Neutrophil (primary cell): ENCODE results near the gene RABGAP1L.
"Not testable (repeated sequence)": the region's sequence is repeated elsewhere in the genome, so short reads cannot be mapped to it uniquely, and the experiment has no call there.

Experiments
- H3K27ac ChIP-seq: fragments of 200-600 bp; sonication (generic); 2 replicates; pipeline ENCODE4 v1.5.1; 2016; ENCODE audit warnings: mild to moderate bottlenecking, moderate library complexity
- H3K27me3 ChIP-seq: fragments of 200-600 bp; sonication (generic); 2 replicates; pipeline ENCODE4 v1.6.0; 2016; ENCODE audit warnings: mild to moderate bottlenecking
- H3K36me3 ChIP-seq: fragments of 200-600 bp; sonication (generic); 2 replicates; pipeline ENCODE4 v1.5.1; 2017
- H3K4me1 ChIP-seq, 2 experiments: fragments of 200-600 bp in 1 of 2; sonication (generic) in 1 of 2; 1 replicate in 1 of 2; 2 replicates in 1 of 2; pipeline versions ENCODE4 v1.5.1 to v1.6.1; 2013 to 2016; ENCODE audit warnings: low read depth in 1 of 2, low read length in 1 of 2, mild to moderate bottlenecking in 1 of 2, moderate library complexity in 1 of 2; ENCODE audit not compliant: control insufficient read depth in 1 of 2, insufficient read depth in 1 of 2
- H3K4me3 ChIP-seq, 2 experiments: fragments of 200-600 bp in 1 of 2; sonication (generic) in 1 of 2; 1 replicate in 1 of 2; 2 replicates in 1 of 2; pipeline ENCODE4 v1.5.1; 2013 to 2016; ENCODE audit warnings: low read depth in 1 of 2, low read length in 1 of 2, mild to moderate bottlenecking in 1 of 2, moderate library complexity in 1 of 2
- H3K9me3 ChIP-seq: fragments of 200-600 bp; sonication (generic); 2 replicates; pipeline ENCODE4 v1.5.1; 2016
- CTCF ChIP-seq: fragments of 200-600 bp; sonication (generic); IDR thresholded peaks from 2 replicates; pipeline ENCODE4 v1.5.1; 2016; ENCODE audit warnings: antibody characterized with exemption

The RABGAP1L gene

DNA sequence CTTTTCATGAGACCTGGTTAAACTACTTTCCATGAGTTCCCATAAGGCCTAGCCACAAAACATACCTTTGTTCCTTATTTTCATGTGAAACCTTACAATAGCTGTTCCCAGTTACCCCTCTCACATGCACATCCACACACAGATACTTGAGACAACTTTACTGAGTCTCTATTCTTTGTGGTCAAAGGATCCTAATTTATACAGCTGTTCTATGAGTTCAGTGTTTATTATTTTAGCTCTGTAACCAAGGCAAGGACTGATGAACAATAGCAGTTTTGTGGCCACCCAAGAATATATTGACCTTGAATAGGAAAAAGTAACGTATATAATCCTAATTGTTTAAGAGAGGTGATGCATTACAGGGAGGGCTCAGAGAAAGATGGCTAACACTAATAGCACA lies 679.9 kb downstream of the RABGAP1L start:
- H3K27ac ChIP-seq: no peak overlapping the region
- no peak for TF ChIP-seq CTCF

DNA sequence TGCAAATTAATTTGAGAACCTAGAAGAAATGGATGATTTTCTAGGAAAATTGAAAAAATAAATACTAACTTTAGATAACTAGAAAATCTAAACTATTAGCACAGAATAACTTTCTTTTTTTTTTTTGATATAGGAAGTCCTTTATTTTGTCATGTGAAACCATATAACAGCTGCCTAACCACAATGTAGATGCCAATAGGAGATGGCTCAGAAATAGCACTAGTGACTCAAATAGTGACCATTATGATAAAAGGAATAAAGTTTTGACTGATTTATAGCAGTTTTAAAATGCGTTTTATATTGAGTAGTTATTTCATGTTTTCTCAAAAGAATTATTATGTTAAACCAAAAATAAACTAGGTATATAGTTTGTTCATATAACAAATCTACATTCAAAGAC lies 682.4 kb downstream of the RABGAP1L start:
- Histone ChIP-seq H3K27ac (no peak overlapping the region), H3K36me3 (no peaks in the 10 kb centered on the region), H3K9me3 (no peaks in the 10 kb centered on the region), H3K4me1 (no peaks in the 10 kb centered on the region), H3K4me3 (no peak overlapping the region), H3K27me3 (no peaks in the 10 kb centered on the region)
- TF ChIP-seq CTCF: no peak

More for the DNA sequence above, 679.9 kb downstream of the RABGAP1L start:
- Histone ChIP-seq H3K4me1 (no peaks in the 10 kb centered on the region), H3K9me3 (no peaks in the 10 kb centered on the region), H3K4me3 (no peak overlapping the region), H3K36me3 (no peaks in the 10 kb centered on the region), H3K27me3 (no peaks in the 10 kb centered on the region)

DNA sequence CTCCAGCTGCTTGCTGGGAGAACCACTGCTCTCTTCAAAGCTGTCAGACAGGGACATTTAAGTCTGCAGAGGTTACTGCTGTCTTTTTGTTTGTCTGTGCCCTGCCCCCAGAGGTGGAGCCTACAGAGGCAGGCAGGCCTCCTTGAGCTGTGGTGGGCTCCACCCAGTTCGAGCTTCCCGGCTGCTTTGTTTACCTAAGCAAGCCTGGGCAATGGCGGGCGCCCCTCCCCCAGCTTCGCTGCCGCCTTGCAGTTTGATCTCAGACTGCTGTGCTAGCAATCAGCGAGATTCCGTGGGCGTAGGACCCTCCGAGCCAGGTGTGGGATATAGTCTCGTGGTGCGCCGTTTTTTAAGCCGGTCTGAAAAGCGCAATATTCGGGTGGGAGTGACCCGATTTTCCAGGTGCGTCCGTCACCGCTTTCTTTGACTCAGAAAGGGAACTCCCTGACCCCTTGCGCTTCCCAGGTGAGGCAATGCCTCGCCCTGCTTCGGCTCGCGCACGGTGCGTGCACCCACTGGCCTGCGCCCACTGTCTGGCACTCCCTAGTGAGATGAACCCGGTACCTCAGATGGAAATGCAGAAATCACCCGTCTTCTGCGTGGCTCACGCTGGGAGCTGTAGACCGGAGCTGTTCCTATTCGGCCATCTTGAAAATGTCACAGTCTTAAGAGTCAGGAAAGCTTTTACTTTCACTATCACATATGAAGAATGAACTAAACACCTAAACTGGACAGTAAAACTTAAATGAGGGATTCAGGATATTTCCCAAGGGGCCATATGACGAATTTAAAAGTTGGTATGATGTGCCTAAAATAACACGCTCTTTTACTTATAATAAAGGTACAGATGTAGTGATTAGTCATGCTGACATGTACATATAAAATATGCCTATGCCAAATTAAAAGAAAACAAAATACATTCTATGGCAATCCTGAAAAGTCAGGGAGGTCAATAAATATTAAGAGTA lies 689.6 kb downstream of the RABGAP1L start:
- not testable (repeated sequence) for H3K27me3 ChIP-seq, H3K27ac ChIP-seq, H3K9me3 ChIP-seq, H3K4me1 ChIP-seq, H3K4me3 ChIP-seq, H3K36me3 ChIP-seq

GRCh38 chr1:174850726-174851125 lies 691.4 kb downstream of the RABGAP1L start:
- TF ChIP-seq CTCF: no peak
- Histone ChIP-seq H3K36me3 (no peaks in the 10 kb centered on the region), H3K27ac (no peak overlapping the region), H3K4me1 (no peaks in the 10 kb centered on the region), H3K4me3 (no peak overlapping the region), H3K27me3 (no peaks in the 10 kb centered on the region), H3K9me3 (no peaks in the 10 kb centered on the region)

DNA sequence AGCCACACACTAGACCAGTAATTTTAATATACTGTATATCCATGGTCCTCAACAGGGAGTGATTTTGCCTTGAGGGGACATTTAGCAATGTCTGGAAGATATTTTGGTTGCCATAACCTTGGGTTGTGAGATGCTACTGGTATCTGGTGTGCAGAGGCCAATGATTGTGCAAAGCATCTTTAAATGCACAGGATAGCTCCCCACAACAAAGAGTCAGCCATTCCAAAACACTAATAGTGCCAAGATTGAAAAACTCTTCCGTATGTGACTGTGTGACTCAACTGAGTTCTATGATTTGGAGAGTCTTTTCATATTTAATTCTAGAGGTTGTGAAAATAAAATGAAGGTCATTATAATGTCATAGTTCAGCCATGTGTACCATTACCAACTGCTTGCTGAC lies 699.0 kb downstream of the RABGAP1L start:
- Histone ChIP-seq H3K9me3 (no peaks in the 10 kb centered on the region), H3K27ac (no peak overlapping the region), H3K4me3 (no peak overlapping the region), H3K36me3 (no peaks in the 10 kb centered on the region), H3K4me1 (no peaks in the 10 kb centered on the region), H3K27me3 (no peaks in the 10 kb centered on the region)
- no peak for TF ChIP-seq CTCF

- Histone ChIP-seq H3K36me3 (no peaks in the 10 kb centered on the region), H3K4me1 (no peaks in the 10 kb centered on the region), H3K4me3 (no peak overlapping the region), H3K27ac (no peak overlapping the region), H3K9me3 (no peaks in the 10 kb centered on the region), H3K27me3 (no peaks in the 10 kb centered on the region)
- TF ChIP-seq CTCF: no peak
Observed at GRCh38 chr1:174870319-174870718, 711.0 kb downstream of the RABGAP1L start.
